Activated T-cell treated with anti-CD3 and anti-CD28 coated beads, Interleukin-2, amount 50 U/mL, for 72 hours (primary cell): ENCODE data around the gene PRSS56. TPM values are rescaled to one million over a fixed set of nuclear protein-coding genes. Genes with fewer than 3 reads are reported as not detected.

ENCODE experiments used
- ATAC-seq, 2 donors: fragments of 150-1000 bp; cut with Tn5 transposase; replicated peaks in 1 of 2; 2 replicates each; pipeline ENCODE4 v1.10.0; 2021; ENCODE audit warnings: moderate library complexity in 2 of 2, mild to moderate bottlenecking in 1 of 2
- DNase-seq, 2 donors: peaks; one replicate each; pipeline ENCODE4 v3.0.0; 2021 to 2022; ENCODE audit warnings: mixed read lengths in 1 of 2
- H3K27ac Mint-ChIP-seq: one replicate; pipeline ENCODE4 v1.8.0; 2022; ENCODE audit warnings: mild to moderate bottlenecking, moderate library complexity, mixed read lengths
- H3K27me3 Mint-ChIP-seq: one replicate; pipeline ENCODE4 v1.8.0; 2022; ENCODE audit warnings: low read depth, mixed read lengths
- H3K36me3 Mint-ChIP-seq, 2 donors: one replicate each; pipeline ENCODE4 v1.8.0; 2022; ENCODE audit warnings: mixed read lengths in 2 of 2, mild to moderate bottlenecking in 1 of 2; ENCODE audit not compliant: insufficient read depth in 2 of 2
- H3K4me1 Mint-ChIP-seq: one replicate; pipeline ENCODE4 v1.8.0; 2022; ENCODE audit warnings: low read depth, mixed read lengths
- H3K4me3 Mint-ChIP-seq, 2 donors: one replicate each; pipeline ENCODE4 v1.8.0; 2022; ENCODE audit warnings: mild to moderate bottlenecking in 2 of 2, mixed read lengths in 2 of 2, moderate library complexity in 2 of 2
- H3K9me3 Mint-ChIP-seq, 2 donors: one replicate each; pipeline ENCODE4 v1.8.0; 2022; ENCODE audit warnings: mixed read lengths in 2 of 2
- total RNA-seq, 2 donors: library from RNA; stranded (reverse); gene quantifications; one replicate each; pipeline ENCODE4 v1.2.3, GENCODE V29; 2022

PRSS56 gene
- total RNA-seq, 2 donors from 2014 or later: 0.39 TPM; not detected in 1

GRCh38 chr2:232573042-232573441 is 52.9 kb downstream of the PRSS56 start:
- Mint-ChIP-seq H3K4me3 (no peak overlapping the region), H3K27me3 (no peaks in the 10 kb centered on the region), H3K36me3 (peaks cover under 1 to 13% of the 10 kb centered on the region in 2 donors), H3K27ac (no peak overlapping the region), H3K4me1 (no peaks in the 10 kb centered on the region), H3K9me3 (no peaks in the 10 kb centered on the region)
- ATAC-seq (no peak), DNase-seq (no peak)

- Mint-ChIP-seq H3K36me3 (peaks cover 0 to 7% of the 10 kb centered on the region in 2 donors), H3K4me3 (no peak overlapping the region), H3K27me3 (no peaks in the 10 kb centered on the region), H3K27ac (no peak overlapping the region), H3K4me1 (no peaks in the 10 kb centered on the region), H3K9me3 (no peaks in the 10 kb centered on the region)
- ATAC-seq: no peak
- no peak for DNase-seq
Measured at GRCh38 chr2:232573771-232574435, 53.7 kb downstream of the PRSS56 start.

- Mint-ChIP-seq H3K4me3 (no peak overlapping the region), H3K9me3 (no peaks in the 10 kb centered on the region), H3K4me1 (no peaks in the 10 kb centered on the region), H3K27ac (no peak overlapping the region), H3K36me3 (peaks cover 0 to 3% of the 10 kb centered on the region in 2 donors), H3K27me3 (no peaks in the 10 kb centered on the region)
- ATAC-seq: no peak
- DNase-seq: no peak
Measured at GRCh38 chr2:232574674-232575403, 54.7 kb downstream of the PRSS56 start.

Other genes with a start within 250 kb of the PRSS56 start
- not detected for gene ALPP, start 141.6 kb upstream of the PRSS56 start, total RNA-seq
- not detected for gene ALPG, start 113.5 kb upstream of the PRSS56 start, total RNA-seq
- gene ALPI, start 64.2 kb upstream of the PRSS56 start, total RNA-seq: not detected
- 1 to 10 TPM; 1.8 to 2.5 TPM for gene ECEL1, start 32.6 kb upstream of the PRSS56 start, total RNA-seq
- not detected for gene CHRND, start 5.8 kb downstream of the PRSS56 start, total RNA-seq
- gene CHRNG, start 19.3 kb downstream of the PRSS56 start, total RNA-seq: not detected
- 10 to 100 TPM in 1 of 2 donors, 1 to 10 TPM in 1; 7.0 to 10.5 TPM for gene TIGD1, start 30.2 kb downstream of the PRSS56 start, total RNA-seq
- 10 to 100 TPM; 42.6 to 42.7 TPM for gene EIF4E2, start 30.3 kb downstream of the PRSS56 start, total RNA-seq
- gene EFHD1, start 113.2 kb downstream of the PRSS56 start, total RNA-seq: 1 to 10 TPM; 1.0 to 1.8 TPM
- 10 to 100 TPM; 61.2 to 62.7 TPM for gene GIGYF2, start 176.9 kb downstream of the PRSS56 start, total RNA-seq